ENCODE data around the gene CCDC92. TPM values are rescaled to one million over a fixed set of nuclear protein-coding genes. Genes with fewer than 3 reads are reported as not detected.

The CCDC92 gene
- total RNA-seq, 1 donor from 2014 or later = 38.9 TPM

DNA sequence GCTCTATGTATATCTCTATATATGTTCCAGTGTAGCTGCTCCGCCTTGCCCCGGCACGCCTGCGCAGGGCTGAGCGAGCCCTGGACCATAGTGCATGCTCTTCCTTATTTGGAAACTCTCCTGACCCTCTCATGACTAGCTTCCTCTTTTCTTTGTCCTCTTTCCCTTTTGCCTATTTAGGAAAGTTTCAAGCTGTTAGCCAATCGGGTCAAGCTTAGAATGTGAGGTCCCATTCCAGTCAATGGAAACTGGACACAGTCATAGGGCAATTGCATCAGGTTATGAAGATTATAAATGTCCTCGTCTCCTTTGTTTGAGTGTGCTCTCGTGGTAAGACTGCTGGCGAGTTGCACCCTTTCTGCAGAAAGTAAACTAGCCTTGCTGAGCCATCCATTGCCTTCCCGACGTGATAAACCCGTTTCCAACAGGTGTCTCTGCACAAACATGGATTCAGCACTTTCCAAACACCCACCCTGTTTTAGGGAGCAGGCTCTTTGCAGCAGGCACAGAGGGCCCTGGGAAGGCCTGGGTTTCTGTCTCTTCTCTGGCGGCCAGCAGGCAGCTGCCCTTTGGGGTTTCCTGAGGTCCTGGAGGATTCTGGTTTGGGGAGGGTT is 30.9 kb downstream of the CCDC92 start:
- H3K4me1 ChIP-seq (ENCODE audit: insufficient read depth, low read length) = peaks cover 27% of the 10 kb centered on the region
- H3K27ac Mint-ChIP-seq (ENCODE audit: unreplicated experiment) = no peak overlapping the region
- no peak overlapping the region for H2AFZ ChIP-seq (ENCODE audit: low read depth, low read length)
- no peak for DNase-seq (ENCODE audit: low read depth)
- H3K27me3 ChIP-seq (ENCODE audit: insufficient read depth, low read length) = no peaks in the 10 kb centered on the region
- H3K9me3 Mint-ChIP-seq (ENCODE audit: unreplicated experiment) = peaks cover 14% of the 10 kb centered on the region
- H3K36me3 ChIP-seq (ENCODE audit: insufficient read depth, low read length) = peaks cover 1% of the 10 kb centered on the region
- H4K20me1 ChIP-seq (ENCODE audit: insufficient read depth, low read length) = peaks cover 29% of the 10 kb centered on the region
- H3K4me3 Mint-ChIP-seq (ENCODE audit: unreplicated experiment) = no peak overlapping the region
- H3K4me2 ChIP-seq (ENCODE audit: low read length) = peak overlapping the region; percentile 72
- peak; percentile 65 for FAIRE-seq
- no peaks in the 10 kb centered on the region for H3K27me3 Mint-ChIP-seq (ENCODE audit: low read depth, unreplicated experiment)
- peaks cover 16% of the 10 kb centered on the region for H3K4me1 Mint-ChIP-seq (ENCODE audit: low read depth, unreplicated experiment)
- H3K9me3 ChIP-seq (ENCODE audit: insufficient read depth, low read depth, low read length) = peaks cover 7% of the 10 kb centered on the region
- H3K9ac ChIP-seq (ENCODE audit: low read length) = peak overlapping the region; percentile 54
- no peak overlapping the region for H3K4me3 ChIP-seq (ENCODE audit: insufficient read depth, low read depth, low read length)
- TF ChIP-seq, protein P1, sequence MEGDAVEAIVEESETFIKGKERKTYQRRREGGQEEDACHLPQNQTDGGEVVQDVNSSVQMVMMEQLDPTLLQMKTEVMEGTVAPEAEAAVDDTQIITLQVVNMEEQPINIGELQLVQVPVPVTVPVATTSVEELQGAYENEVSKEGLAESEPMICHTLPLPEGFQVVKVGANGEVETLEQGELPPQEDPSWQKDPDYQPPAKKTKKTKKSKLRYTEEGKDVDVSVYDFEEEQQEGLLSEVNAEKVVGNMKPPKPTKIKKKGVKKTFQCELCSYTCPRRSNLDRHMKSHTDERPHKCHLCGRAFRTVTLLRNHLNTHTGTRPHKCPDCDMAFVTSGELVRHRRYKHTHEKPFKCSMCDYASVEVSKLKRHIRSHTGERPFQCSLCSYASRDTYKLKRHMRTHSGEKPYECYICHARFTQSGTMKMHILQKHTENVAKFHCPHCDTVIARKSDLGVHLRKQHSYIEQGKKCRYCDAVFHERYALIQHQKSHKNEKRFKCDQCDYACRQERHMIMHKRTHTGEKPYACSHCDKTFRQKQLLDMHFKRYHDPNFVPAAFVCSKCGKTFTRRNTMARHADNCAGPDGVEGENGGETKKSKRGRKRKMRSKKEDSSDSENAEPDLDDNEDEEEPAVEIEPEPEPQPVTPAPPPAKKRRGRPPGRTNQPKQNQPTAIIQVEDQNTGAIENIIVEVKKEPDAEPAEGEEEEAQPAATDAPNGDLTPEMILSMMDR (IDR thresholded peaks at IDR 0.05; ENCODE audit: insufficient read depth, low read depth, low read length) = no peak
- no peak for TF ChIP-seq EZH2 (IDR thresholded peaks at IDR 0.05; ENCODE audit: insufficient read depth, low read length)
- peaks cover 50% of the 10 kb centered on the region for H3K36me3 Mint-ChIP-seq (ENCODE audit: low read depth, unreplicated experiment)
- no peaks in the 10 kb centered on the region for H3K79me2 ChIP-seq (ENCODE audit: insufficient read depth, low read length)
- peak overlapping the region; percentile 81 for H3K27ac ChIP-seq (ENCODE audit: low read depth, low read length)

DNA sequence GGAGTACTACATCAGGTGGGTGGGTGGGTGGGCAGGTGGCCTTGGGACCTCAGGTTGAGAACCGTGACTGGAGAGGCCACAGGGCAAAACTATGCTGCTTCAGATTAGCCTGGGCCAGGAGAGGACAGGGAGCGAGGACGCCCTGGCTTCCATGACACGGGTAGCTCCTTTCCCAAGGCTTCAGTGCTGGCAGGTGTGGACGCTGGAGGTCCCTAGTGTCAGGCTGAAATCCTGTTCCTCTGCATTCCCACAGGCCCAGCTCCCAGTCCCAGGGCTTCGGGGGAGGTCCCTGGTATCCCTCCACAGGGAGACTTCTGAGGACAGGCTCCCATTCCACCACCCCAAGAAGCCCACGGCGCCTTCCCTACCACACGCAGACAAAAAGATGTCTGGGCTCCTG is 31.6 kb downstream of the CCDC92 start:
- Histone ChIP-seq H3K4me3 (ENCODE audit: insufficient read depth, low read depth, low read length) (no peak overlapping the region), H3K9me3 (ENCODE audit: insufficient read depth, low read depth, low read length) (peaks cover 7% of the 10 kb centered on the region), H3K27me3 (ENCODE audit: insufficient read depth, low read length) (no peaks in the 10 kb centered on the region), H3K4me1 (ENCODE audit: insufficient read depth, low read length) (peaks cover 27% of the 10 kb centered on the region), H2AFZ (ENCODE audit: low read depth, low read length) (no peak overlapping the region), H4K20me1 (ENCODE audit: insufficient read depth, low read length) (peaks cover 29% of the 10 kb centered on the region), H3K79me2 (ENCODE audit: insufficient read depth, low read length) (no peaks in the 10 kb centered on the region), H3K27ac (ENCODE audit: low read depth, low read length) (no peak overlapping the region), H3K4me2 (ENCODE audit: low read length) (no peak overlapping the region), H3K9ac (ENCODE audit: low read length) (no peak overlapping the region), H3K36me3 (ENCODE audit: insufficient read depth, low read length) (peaks cover 2% of the 10 kb centered on the region)
- H3K36me3 Mint-ChIP-seq (ENCODE audit: low read depth, unreplicated experiment) = peaks cover 55% of the 10 kb centered on the region
- no peak overlapping the region for H3K4me3 Mint-ChIP-seq (ENCODE audit: unreplicated experiment)
- no peak overlapping the region for H3K27ac Mint-ChIP-seq (ENCODE audit: unreplicated experiment)
- no peaks in the 10 kb centered on the region for H3K27me3 Mint-ChIP-seq (ENCODE audit: low read depth, unreplicated experiment)
- TF ChIP-seq, protein P1 (IDR thresholded peaks at IDR 0.05; ENCODE audit: insufficient read depth, low read depth, low read length) = no peak
- no peak for TF ChIP-seq EZH2 (IDR thresholded peaks at IDR 0.05; ENCODE audit: insufficient read depth, low read length)
- peaks cover 16% of the 10 kb centered on the region for H3K4me1 Mint-ChIP-seq (ENCODE audit: low read depth, unreplicated experiment)
- no peak for DNase-seq (ENCODE audit: low read depth)
- peaks cover 16% of the 10 kb centered on the region for H3K9me3 Mint-ChIP-seq (ENCODE audit: unreplicated experiment)
- no peak for FAIRE-seq

DNA sequence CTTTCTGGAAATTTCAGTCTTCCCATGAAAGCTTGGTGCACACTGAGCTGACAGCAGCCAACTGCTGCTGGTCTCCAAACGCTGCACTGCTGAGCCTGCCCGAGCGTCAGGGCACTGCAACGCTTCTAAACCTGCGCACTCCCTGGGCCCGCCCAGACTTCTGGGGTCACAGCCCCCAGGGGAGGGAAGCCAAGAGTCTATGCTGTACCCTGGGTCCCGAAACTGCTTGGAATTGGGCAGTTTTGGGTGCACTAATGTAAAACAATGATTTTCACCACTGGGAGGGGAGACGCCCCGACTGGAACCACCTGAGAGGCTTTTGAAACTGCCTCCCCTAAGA is 32.0 kb downstream of the CCDC92 start:
- Mint-ChIP-seq H3K27ac (ENCODE audit: unreplicated experiment) (no peak overlapping the region), H3K27me3 (ENCODE audit: low read depth, unreplicated experiment) (no peaks in the 10 kb centered on the region), H3K4me3 (ENCODE audit: unreplicated experiment) (no peak overlapping the region), H3K4me1 (ENCODE audit: low read depth, unreplicated experiment) (peaks cover 16% of the 10 kb centered on the region), H3K9me3 (ENCODE audit: unreplicated experiment) (peaks cover 16% of the 10 kb centered on the region), H3K36me3 (ENCODE audit: low read depth, unreplicated experiment) (peaks cover 56% of the 10 kb centered on the region)
- Histone ChIP-seq H4K20me1 (ENCODE audit: insufficient read depth, low read length) (peaks cover 25% of the 10 kb centered on the region), H3K4me3 (ENCODE audit: insufficient read depth, low read depth, low read length) (no peak overlapping the region), H3K9me3 (ENCODE audit: insufficient read depth, low read depth, low read length) (peaks cover 7% of the 10 kb centered on the region), H3K4me1 (ENCODE audit: insufficient read depth, low read length) (peaks cover 27% of the 10 kb centered on the region), H3K9ac (ENCODE audit: low read length) (no peak overlapping the region), H3K27ac (ENCODE audit: low read depth, low read length) (no peak overlapping the region), H3K36me3 (ENCODE audit: insufficient read depth, low read length) (peaks cover 2% of the 10 kb centered on the region), H2AFZ (ENCODE audit: low read depth, low read length) (no peak overlapping the region), H3K79me2 (ENCODE audit: insufficient read depth, low read length) (no peaks in the 10 kb centered on the region), H3K4me2 (ENCODE audit: low read length) (no peak overlapping the region), H3K27me3 (ENCODE audit: insufficient read depth, low read length) (no peaks in the 10 kb centered on the region)
- no peak for FAIRE-seq
- TF ChIP-seq, protein P1 (IDR thresholded peaks at IDR 0.05; ENCODE audit: insufficient read depth, low read depth, low read length) = no peak
- TF ChIP-seq EZH2 (IDR thresholded peaks at IDR 0.05; ENCODE audit: insufficient read depth, low read length) = no peak
- DNase-seq (ENCODE audit: low read depth) = no peak

All from astrocyte (in vitro differentiated cells and primary cell).